ENCODE data around the gene SPATA6. TPM values are rescaled to one million over a fixed set of nuclear protein-coding genes. Genes with fewer than 3 reads are reported as not detected.

SPATA6 gene
- total and polyA plus RNA-seq, 2 of the 4 experiments (the other 2 are of a cell fraction), result 1.1 to 2.0 TPM

- CTCF ChIA-PET, result interaction anchor here (0.6 kb wide), 1 partner anchor 11 kb away, joined by 3 read pairs; no protein-coding TSS in a partner anchor
- no peak overlapping the region for H3K18ac ChIP-seq (ENCODE audit: low read depth, low read length)
- H2BK15ac ChIP-seq (ENCODE audit: low read depth, low read length), result no peak overlapping the region
- no peak overlapping the region for H2AK5ac ChIP-seq (ENCODE audit: low read depth, low read length)
- H3K36me3 ChIP-seq (ENCODE audit: control insufficient read depth, insufficient read depth, low read length), result no peaks in the 10 kb centered on the region
- H2AFZ ChIP-seq (replicated peaks; ENCODE audit: low read length, poor library complexity), result no peak overlapping the region
- H2AK9ac ChIP-seq (replicated peaks; ENCODE audit: low read depth, low read length, poor library complexity), result no peak overlapping the region
- H2BK5ac ChIP-seq (ENCODE audit: low read depth, low read length, poor library complexity, severe bottlenecking), result no peak overlapping the region
- H3K27ac ChIP-seq (ENCODE audit: insufficient read depth, low read length), result no peak overlapping the region
- no peak overlapping the region for H3K56ac ChIP-seq (ENCODE audit: extremely low read depth, insufficient read depth, low read length)
- no peak overlapping the region for H4K91ac ChIP-seq (ENCODE audit: insufficient read depth, low read depth, low read length)
- no peak overlapping the region for H3K4me3 ChIP-seq (ENCODE audit: insufficient read depth, low read depth, low read length)
- in situ Hi-C loops (cut with MboI; ENCODE audit: low sequenced_read_pairs) (no loop called here), dilution Hi-C loops (cut with HindIII; ENCODE audit: low sequenced_read_pairs, unreplicated experiment) (no loop called here), intact Hi-C loops (cut with micrococcal nuclease) (no loop called here)
- no peak overlapping the region for H3K23ac ChIP-seq (ENCODE audit: low read depth, low read length)
- H3K9me1 ChIP-seq (ENCODE audit: insufficient read depth, low read length), result no peaks in the 10 kb centered on the region; the same call in 1 of the 2 replicates
- no peak overlapping the region for H3K14ac ChIP-seq (replicated peaks; ENCODE audit: low read depth, low read length)
- no peaks in the 10 kb centered on the region for H4K20me1 ChIP-seq (ENCODE audit: insufficient read depth, low read length)
- H3K9ac ChIP-seq (ENCODE audit: low read depth, low read length), result no peak overlapping the region
- no TSS peak for BruUV-seq (replicated peaks)
- POLR2A ChIA-PET (ENCODE audit: unreplicated experiment), result no interaction called here
- H3K4me1 ChIP-seq (ENCODE audit: control insufficient read depth, insufficient read depth, low read length), result peaks cover 2% of the 10 kb centered on the region; the same call in 1 of the 2 replicates
- no peaks in the 10 kb centered on the region for H3K9me3 ChIP-seq (ENCODE audit: control insufficient read depth, insufficient read depth, low read length)
- no peaks in the 10 kb centered on the region for H3K79me1 ChIP-seq (ENCODE audit: low read depth in 1 of 2, low read length in 2 of 2)
- WGBS, 2 experiments (ENCODE audit: extremely low coverage in 2 of 2, insufficient read length in 1 of 2), result 75% methylated on average over 1 of the region's 4 CpGs; no CpG with 5 or more reads in 1 of the 2 experiments
- TF ChIP-seq ELK1 (IDR thresholded peaks at IDR 0.05; ENCODE audit: borderline replicate concordance, low read depth, low read length) (no peak), NFE2L2 (IDR thresholded peaks at IDR 0.05; ENCODE audit: low read depth, low read length) (no peak), BHLHE40 (IDR thresholded peaks at IDR 0.05; ENCODE audit: low read depth, low read length) (no peak), RFX5 (IDR thresholded peaks at IDR 0.05; ENCODE audit: low read depth, low read length) (no peak), SMC3 (IDR thresholded peaks at IDR 0.05; ENCODE audit: low read depth, low read length) (no peak), MAFK (IDR thresholded peaks at IDR 0.05; ENCODE audit: low read depth, low read length) (no peak), RAD21 (IDR thresholded peaks at IDR 0.05; ENCODE audit: low read length) (no peak), CEBPB (IDR thresholded peaks at IDR 0.05; ENCODE audit: low read depth, low read length) (no peak), CHD1 (IDR thresholded peaks at IDR 0.05; ENCODE audit: low read depth, low read length) (no peak), RCOR1 (IDR thresholded peaks at IDR 0.05; ENCODE audit: insufficient replicate concordance, low read length) (no peak), USF2 (IDR thresholded peaks at IDR 0.05; ENCODE audit: low read depth, low read length) (no peak), FOS (IDR thresholded peaks at IDR 0.05; ENCODE audit: low read depth, low read length) (no peak), POLR2A (IDR thresholded peaks at IDR 0.05; ENCODE audit: low read depth, low read length) (no peak), MXI1 (IDR thresholded peaks at IDR 0.05; ENCODE audit: borderline replicate concordance, low read depth, low read length) (no peak), CTCF (conservative IDR thresholded peaks at IDR 0.05; ENCODE audit: low read depth, low read length) (no peak)
- ATAC-seq (ENCODE audit: low read depth), result no peak
- H4K5ac ChIP-seq (ENCODE audit: low read depth, low read length), result no peak overlapping the region
- no peak overlapping the region for H3K4ac ChIP-seq (ENCODE audit: low read depth, low read length)
- H3K27me3 ChIP-seq (ENCODE audit: control insufficient read depth, insufficient read depth, low read length), result no peaks in the 10 kb centered on the region
- H3K4me2 ChIP-seq (ENCODE audit: low read depth, low read length), result no peak overlapping the region
- DNase-seq, result no peak
- no peak overlapping the region for H2BK20ac ChIP-seq (ENCODE audit: low read depth, low read length)
- no peak overlapping the region for H4K8ac ChIP-seq (ENCODE audit: low read depth in 2 of 2, low read length in 2 of 2)
- H2BK120ac ChIP-seq (ENCODE audit: low read depth, low read length), result no peak overlapping the region
These were observed 57.0 kb downstream of the SPATA6 start for GRCh38 chr1:48415050-48415449.
